ENCODE data around the gene SNORC. TPM values are rescaled to one million over a fixed set of nuclear protein-coding genes. Genes with fewer than 3 reads are reported as not detected.

SNORC gene
- polyA plus RNA-seq, 1 donor (not counting 4 experiments of a cell fraction or from before 2014, with no cell fraction given) = 0.66 TPM

- TF ChIP-seq CTCF (optimal IDR thresholded peaks at IDR 0.05 in 1 of 3, IDR thresholded peaks at IDR 0.05 in 1 of 3, conservative IDR thresholded peaks at IDR 0.05 in 1 of 3; ENCODE audit: extremely low read depth in 1 of 3, insufficient read depth in 2 of 3, low read length in 3 of 3) (no peak), EZH2 (IDR thresholded peaks at IDR 0.05; ENCODE audit: low read length) (no peak)
- Histone ChIP-seq H3K4me1 (ENCODE audit: control insufficient read depth, extremely low read depth, insufficient read depth, low read length) (no peaks in the 10 kb centered on the region), H3K4me2 (ENCODE audit: control insufficient read depth, extremely low read depth, insufficient read depth, low read depth, low read length) (no peak overlapping the region), H3K27ac (ENCODE audit: control insufficient read depth, insufficient read depth, low read length) (no peak overlapping the region), H3K9me3 (ENCODE audit: control insufficient read depth, low read depth, low read length) (no peaks in the 10 kb centered on the region), H3K9me1 (ENCODE audit: control insufficient read depth, extremely low read depth, insufficient read depth, low read length) (no peaks in the 10 kb centered on the region), H3K79me2 (ENCODE audit: control insufficient read depth, insufficient read depth, low read length) (no peaks in the 10 kb centered on the region), H2AFZ (ENCODE audit: control insufficient read depth, low read length) (no peak overlapping the region), H4K20me1 (ENCODE audit: control insufficient read depth, extremely low read depth, insufficient read depth, low read length) (no peaks in the 10 kb centered on the region), H3K27me3 (ENCODE audit: control insufficient read depth, extremely low read depth, insufficient read depth, low read length) (peaks cover 2% of the 10 kb centered on the region), H3K4me3 (ENCODE audit: control insufficient read depth in 2 of 3, extremely low read depth in 1 of 3, insufficient read depth in 2 of 3, low read depth in 1 of 3, low read length in 3 of 3) (no peak overlapping the region), H3K36me3 (ENCODE audit: control insufficient read depth in 2 of 2, extremely low read depth in 1 of 2, insufficient read depth in 2 of 2, low read length in 2 of 2) (no peaks in the 10 kb centered on the region), H3K9ac (ENCODE audit: control insufficient read depth, extremely low read depth, insufficient read depth, low read length) (no peak overlapping the region)
- DNase-seq (ENCODE audit: low read depth, low spot score) = no peak
- dilution Hi-C loops (cut with MboI; ENCODE audit: extremely low pct_ligation_motif_present, low sequenced_read_pairs) = no loop called here
- FAIRE-seq = no peak
These were observed 12.0 kb downstream of the SNORC start for GRCh38 chr2:232882085-232882484.

GRCh38 chr2:232882505-232883115 is 12.5 kb downstream of the SNORC start:
- H3K79me2 ChIP-seq (ENCODE audit: control insufficient read depth, insufficient read depth, low read length) = no peaks in the 10 kb centered on the region
- no peaks in the 10 kb centered on the region for H3K4me1 ChIP-seq (ENCODE audit: control insufficient read depth, extremely low read depth, insufficient read depth, low read length)
- peaks cover 5% of the 10 kb centered on the region for H3K27me3 ChIP-seq (ENCODE audit: control insufficient read depth, extremely low read depth, insufficient read depth, low read length)
- DNase-seq (ENCODE audit: low read depth, low spot score) = no peak
- no peaks in the 10 kb centered on the region for H3K9me3 ChIP-seq (ENCODE audit: control insufficient read depth, low read depth, low read length)
- no peak overlapping the region for H3K4me2 ChIP-seq (ENCODE audit: control insufficient read depth, extremely low read depth, insufficient read depth, low read depth, low read length)
- H2AFZ ChIP-seq (ENCODE audit: control insufficient read depth, low read length) = no peak overlapping the region
- FAIRE-seq = no peak
- H3K27ac ChIP-seq (ENCODE audit: control insufficient read depth, insufficient read depth, low read length) = no peak overlapping the region
- no peak overlapping the region for H3K4me3 ChIP-seq (ENCODE audit: control insufficient read depth in 2 of 3, extremely low read depth in 1 of 3, insufficient read depth in 2 of 3, low read depth in 1 of 3, low read length in 3 of 3)
- no peaks in the 10 kb centered on the region for H3K36me3 ChIP-seq (ENCODE audit: control insufficient read depth in 2 of 2, extremely low read depth in 1 of 2, insufficient read depth in 2 of 2, low read length in 2 of 2)
- dilution Hi-C loops (cut with MboI; ENCODE audit: extremely low pct_ligation_motif_present, low sequenced_read_pairs) = no loop called here
- TF ChIP-seq CTCF (optimal IDR thresholded peaks at IDR 0.05 in 1 of 3, IDR thresholded peaks at IDR 0.05 in 1 of 3, conservative IDR thresholded peaks at IDR 0.05 in 1 of 3; ENCODE audit: extremely low read depth in 1 of 3, insufficient read depth in 2 of 3, low read length in 3 of 3) = no peak
- H3K9me1 ChIP-seq (ENCODE audit: control insufficient read depth, extremely low read depth, insufficient read depth, low read length) = no peaks in the 10 kb centered on the region
- no peak overlapping the region for H3K9ac ChIP-seq (ENCODE audit: control insufficient read depth, extremely low read depth, insufficient read depth, low read length)
- no peaks in the 10 kb centered on the region for H4K20me1 ChIP-seq (ENCODE audit: control insufficient read depth, extremely low read depth, insufficient read depth, low read length)
